SH-SY5Y (cell line): ENCODE measurements around the gene MAP2K3.

Experiments used
- GATA2 ChIP-seq: IDR thresholded peaks from 2 replicates; pipeline ENCODE4 v1.6.1; 2011; ENCODE audit warnings: mild to moderate bottlenecking, low read depth, low read length
- GATA3 ChIP-seq: IDR thresholded peaks from 2 replicates; pipeline ENCODE4 v1.6.1; 2011; ENCODE audit warnings: low read depth, mild to moderate bottlenecking, low read length, moderate library complexity

DNA sequence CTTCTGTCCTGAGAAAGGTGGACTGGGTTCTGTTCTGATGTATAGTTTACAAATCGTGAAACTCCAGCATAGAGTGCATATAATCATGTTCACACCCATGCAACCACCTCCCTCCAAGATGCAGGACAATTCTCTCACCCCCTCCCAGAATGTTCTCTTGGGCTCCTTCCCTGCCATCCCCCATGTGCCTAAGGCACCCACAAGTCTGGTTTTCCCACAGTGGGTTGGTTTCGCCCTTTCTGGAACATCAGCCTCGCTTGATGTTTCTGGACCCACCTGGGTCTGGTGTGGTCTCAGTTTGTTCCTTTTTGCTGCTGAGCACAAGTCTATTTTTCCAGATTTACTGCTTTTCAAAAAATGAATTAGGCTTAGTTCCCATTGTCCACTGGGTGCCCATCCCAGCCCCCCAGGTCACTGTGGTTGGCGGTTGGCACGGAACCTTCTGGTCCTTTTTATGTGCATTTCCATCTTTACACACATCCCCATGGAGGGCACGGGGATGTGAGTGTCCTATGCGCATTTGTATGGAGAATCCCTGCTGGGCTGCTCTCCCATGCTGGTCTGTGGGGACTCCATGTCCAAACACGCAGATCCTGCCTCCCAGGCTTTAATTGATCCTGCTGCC lies 19.0 kb downstream of the MAP2K3 start:
- no peak for TF ChIP-seq GATA2
- no peak for TF ChIP-seq GATA3
